AG04449 (cell line): ENCODE results near the gene SIRPA.
A peak's percentile ranks its signal among the peaks of the same experiment; 100 is the strongest.

Source experiments
- CTCF ChIA-PET: fragments of 350-600 bp; formaldehyde crosslinking; extraction: SDS; loops from one replicate; lab custom pipeline; 2021; ENCODE audit warnings: antibody characterized with exemption; lab: Yijun Ruan, JAX
- POLR2A ChIA-PET: fragments of 400-600, 350-600 bp; formaldehyde crosslinking; extraction: SDS; loops from one replicate; lab custom pipeline; 2020; ENCODE audit warnings: antibody characterized with exemption, inconsistent platforms; lab: Yijun Ruan, JAX
- DNase-seq: peaks from one replicate; pipeline ENCODE4 v3.0.0-alpha.2; 2010; ENCODE audit warnings: low read depth, low spot score
- H3K4me3 ChIP-seq: 2 replicates; pipeline ENCODE4 v1.5.1; 2011; ENCODE audit warnings: low read depth, mild to moderate bottlenecking, control low read depth, low read length
- CTCF ChIP-seq: IDR thresholded peaks from one replicate; pipeline ENCODE4 v1.5.1; 2011; ENCODE audit warnings: mild to moderate bottlenecking, moderate library complexity, low read length, control low read depth, inconsistent platforms; ENCODE audit not compliant: insufficient read depth; ENCODE audit errors: missing control alignments

The SIRPA gene

DNA sequence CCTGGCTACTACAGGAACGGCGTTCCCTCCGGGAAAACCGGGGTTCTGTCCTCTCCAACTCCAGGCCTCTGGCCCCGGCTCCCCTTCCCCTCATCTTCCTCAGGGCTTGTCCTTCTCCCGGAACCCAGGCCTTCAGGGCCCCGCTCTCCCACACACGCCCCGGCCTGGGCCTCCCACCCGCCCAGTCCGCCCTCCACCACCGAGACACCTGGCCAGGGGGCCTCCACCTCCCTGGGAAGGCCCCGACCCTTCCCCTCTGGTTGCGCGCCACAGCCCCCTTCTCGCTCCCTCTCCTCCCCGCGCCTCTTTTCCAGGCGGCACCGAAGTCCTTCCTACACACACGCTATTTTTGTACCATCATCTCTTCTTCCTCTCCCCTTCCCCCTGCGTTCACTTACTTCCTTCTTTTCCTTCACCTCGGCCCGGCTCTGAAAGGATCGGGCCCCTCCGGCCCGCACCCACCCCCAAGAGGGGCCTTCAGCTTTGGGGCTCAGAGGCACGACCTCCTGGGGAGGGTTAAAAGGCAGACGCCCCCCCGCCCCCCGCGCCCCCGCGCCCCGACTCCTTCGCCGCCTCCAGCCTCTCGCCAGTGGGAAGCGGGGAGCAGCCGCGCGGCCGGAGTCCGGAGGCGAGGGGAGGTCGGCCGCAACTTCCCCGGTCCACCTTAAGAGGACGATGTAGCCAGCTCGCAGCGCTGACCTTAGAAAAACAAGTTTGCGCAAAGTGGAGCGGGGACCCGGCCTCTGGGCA is 1.3 kb upstream of the SIRPA start:
- ChIA-PET POLR2A (no interaction called here), CTCF (no interaction called here)
- no peak for TF ChIP-seq CTCF
- H3K4me3 ChIP-seq: peak overlapping the region; percentile 86
- no peak for DNase-seq

GRCh38 chr20:1894471-1894950 is 696 bp upstream of the SIRPA start:
- ChIA-PET CTCF (no interaction called here), POLR2A (no interaction called here)
- peak overlapping the region; percentile 86 for H3K4me3 ChIP-seq
- DNase-seq: no peak
- TF ChIP-seq CTCF: no peak

GRCh38 chr20:1895674-1896483 is 672 bp downstream of the SIRPA start:
- POLR2A ChIA-PET: interaction anchor here (0.9 kb wide), 1 partner anchor 38 kb away, joined by 3 read pairs; no protein-coding TSS in a partner anchor
- TF ChIP-seq CTCF: no peak
- no peak for DNase-seq
- H3K4me3 ChIP-seq: peak overlapping the region; percentile 86
- CTCF ChIA-PET: interaction anchor here (1.0 to 2.0 kb wide), 4 partner anchors 8 to 277 kb away, joined by 3 to 12 read pairs (median 6); no protein-coding TSS in a partner anchor

DNA sequence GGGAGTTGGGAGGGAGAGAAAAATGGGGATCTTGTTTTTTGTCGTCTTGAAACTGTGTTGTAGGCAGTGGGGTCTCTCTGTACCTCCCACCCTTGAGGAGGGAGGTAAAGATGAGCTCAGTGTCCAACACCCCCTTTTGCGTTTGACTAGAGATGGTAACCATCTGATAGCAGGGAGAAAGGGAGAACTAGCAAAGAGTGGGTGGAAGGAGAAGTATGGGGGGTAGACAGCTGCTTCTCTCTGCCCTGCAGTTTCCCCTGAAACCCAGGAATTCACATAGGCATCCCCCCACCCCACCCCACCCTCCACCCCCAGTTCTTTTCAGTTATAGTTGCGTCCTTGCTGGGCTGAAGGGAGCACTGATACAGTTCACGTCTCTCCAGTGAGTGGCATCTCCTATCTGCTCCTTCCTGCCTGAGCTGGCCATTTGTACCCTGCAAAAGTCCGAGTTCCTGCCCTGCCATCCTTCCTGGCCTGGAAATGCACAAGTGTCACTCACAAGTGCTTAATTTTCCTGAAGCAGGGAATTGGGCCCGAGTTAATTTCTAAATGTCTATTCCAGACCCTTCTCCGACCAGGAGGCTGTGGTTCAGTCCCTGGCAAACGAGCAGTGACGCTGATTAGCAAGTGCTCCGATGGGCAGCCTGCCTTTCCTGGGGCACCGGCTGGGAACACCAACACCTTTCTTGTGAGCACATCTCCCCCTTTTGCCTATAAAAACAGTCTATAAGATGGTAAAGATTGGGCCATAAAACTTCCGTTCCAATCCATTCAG is 1.5 kb downstream of the SIRPA start:
- POLR2A ChIA-PET: interaction anchor here (0.6 to 0.9 kb wide), 2 partner anchors 38 to 190 kb away, joined by 3 read pairs; no protein-coding TSS in a partner anchor

GRCh38 chr20:1897541-1897940 is 2.3 kb downstream of the SIRPA start:
- no peak for DNase-seq
- no peak overlapping the region for H3K4me3 ChIP-seq
- POLR2A ChIA-PET: no interaction called here
- CTCF ChIA-PET: interaction anchor here (1.4 kb wide), 1 partner anchor 9 kb away, joined by 3 read pairs; no protein-coding TSS in a partner anchor
- TF ChIP-seq CTCF: no peak

More for the DNA sequence above, 1.5 kb downstream of the SIRPA start:
- H3K4me3 ChIP-seq: peak overlapping the region; percentile 86
- no peak for TF ChIP-seq CTCF
- DNase-seq: no peak
- CTCF ChIA-PET: interaction anchor here (1.0 to 2.0 kb wide), 4 partner anchors 8 to 276 kb away, joined by 3 to 12 read pairs (median 6); no protein-coding TSS in a partner anchor
